Lower lobe of right lung (tissue), 2 donors: Measurements from ENCODE around the gene C1orf50. TPM values are rescaled to one million over a fixed set of nuclear protein-coding genes. Genes with fewer than 3 reads are reported as not detected.

Experiments used
- ATAC-seq, 2 donors: fragments of 200-7000 bp; cut with Tn5 transposase; one replicate each; pipeline ENCODE4 v1.9.1; 2020 to 2022; ENCODE audit warnings: mild to moderate bottlenecking in 2 of 2, moderate library complexity in 2 of 2
- DNase-seq: peaks from one replicate; pipeline ENCODE4 v3.0.0-alpha.2; 2020
- H3K27ac ChIP-seq: fragments of 200-600 bp; one replicate; pipeline ENCODE4 v1.8.0; 2022
- H3K27me3 ChIP-seq: fragments of 200-600 bp; one replicate; pipeline ENCODE4 v1.8.0; 2022; ENCODE audit warnings: low read depth
- H3K36me3 ChIP-seq: fragments of 200-600 bp; one replicate; pipeline ENCODE4 v1.8.0; 2022; ENCODE audit warnings: mild to moderate bottlenecking
- H3K4me1 ChIP-seq: fragments of 200-600 bp; one replicate; pipeline ENCODE4 v1.8.0; 2022
- H3K4me3 ChIP-seq: fragments of 200-600 bp; one replicate; pipeline ENCODE4 v1.8.0; 2022; ENCODE audit warnings: mild to moderate bottlenecking
- H3K9me3 ChIP-seq: fragments of 200-600 bp; one replicate; pipeline ENCODE4 v1.8.0; 2022
- CTCF ChIP-seq: fragments of 200-600 bp; IDR thresholded peaks from one replicate; pipeline ENCODE4 v1.8.0; 2022; ENCODE audit warnings: antibody characterized with exemption, mild to moderate bottlenecking
- intact Hi-C: fragments of 100-400 bp; cut with DNase I; formaldehyde crosslinking; loops from one replicate; pipeline ENCODE4 v1.11.0; 2022
- total RNA-seq: library from RNA; stranded (reverse); fragmentation: NEBNext Ultra II Directional; extraction: Animal tissue kit (Norgen Biotek cat#: 25700); gene quantifications from one replicate; pipeline ENCODE4 v1.2.1, GENCODE V29; 2021
- donor health status: DM: no; HTN: yes; CAD: no; lungs with severe emphysema.

The C1orf50 gene
- total RNA-seq, 1 donor from 2014 or later = 5.6 TPM

- H3K4me3 ChIP-seq = no peak overlapping the region
- no peak overlapping the region for H3K27ac ChIP-seq
- H3K27me3 ChIP-seq = no peaks in the 10 kb centered on the region
- no peak for TF ChIP-seq CTCF
- H3K9me3 ChIP-seq = no peaks in the 10 kb centered on the region
- H3K4me1 ChIP-seq = peaks cover 15% of the 10 kb centered on the region
- intact Hi-C loops = no loop called here
- DNase-seq (no peak), ATAC-seq (no peak)
- no peaks in the 10 kb centered on the region for H3K36me3 ChIP-seq
These were observed 55.8 kb downstream of the C1orf50 start for GRCh38 chr1:42822800-42823392.

GRCh38 chr1:42824481-42825035, 57.5 kb downstream of the C1orf50 start:
- Histone ChIP-seq H3K27ac (no peak overlapping the region), H3K27me3 (no peaks in the 10 kb centered on the region), H3K36me3 (peaks cover 5% of the 10 kb centered on the region), H3K4me1 (peaks cover 15% of the 10 kb centered on the region), H3K9me3 (no peaks in the 10 kb centered on the region), H3K4me3 (no peak overlapping the region)
- TF ChIP-seq CTCF = no peak
- DNase-seq = no peak
- ATAC-seq = no peak
- intact Hi-C loops = no loop called here

DNA sequence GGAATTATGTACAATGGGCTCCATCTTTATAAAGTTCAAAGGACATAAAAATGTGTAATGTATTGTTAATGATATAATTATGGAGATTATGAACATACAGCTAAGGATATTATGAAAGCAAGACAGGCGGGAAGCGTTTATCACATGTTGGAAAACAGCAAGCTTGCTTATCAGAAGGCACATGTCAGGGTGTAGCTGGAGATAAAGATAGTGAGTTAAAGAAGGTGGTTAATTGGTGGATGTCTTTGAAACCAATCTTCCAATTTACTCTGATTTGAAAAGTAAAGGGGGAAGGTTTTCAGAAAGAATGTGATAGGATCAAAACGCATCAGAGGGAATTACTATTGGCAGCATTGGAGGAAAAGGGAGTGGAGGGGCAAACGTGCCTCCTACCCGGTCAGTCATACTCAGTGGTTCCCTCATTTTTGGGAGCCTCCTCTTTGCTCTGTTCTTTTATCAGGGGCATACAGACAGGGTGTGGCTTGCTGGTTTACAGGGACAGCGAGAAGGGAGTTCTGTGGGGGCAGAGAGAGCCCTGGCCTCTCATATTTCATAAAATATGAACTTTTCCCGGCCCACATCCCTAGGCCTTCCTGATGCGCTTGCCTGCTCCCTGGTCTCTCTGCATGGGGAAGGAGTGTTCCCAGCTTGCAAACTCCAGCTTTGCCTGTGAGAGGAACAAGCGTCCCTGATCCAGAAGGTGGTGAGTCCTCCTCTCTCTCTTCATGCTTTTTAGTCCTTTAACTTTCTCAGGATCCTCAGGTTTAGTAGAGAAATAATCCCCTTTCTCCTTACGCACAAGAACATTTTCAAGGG, 58.2 kb downstream of the C1orf50 start:
- DNase-seq (no peak), ATAC-seq (no peak)
- Histone ChIP-seq H3K4me1 (peaks cover 15% of the 10 kb centered on the region), H3K36me3 (peaks cover 5% of the 10 kb centered on the region), H3K27ac (no peak overlapping the region), H3K27me3 (no peaks in the 10 kb centered on the region), H3K4me3 (no peak overlapping the region), H3K9me3 (no peaks in the 10 kb centered on the region)
- intact Hi-C loops = no loop called here
- no peak for TF ChIP-seq CTCF

Other genes with a start within 250 kb of the C1orf50 start
- 25.1 TPM for gene PPIH, start 108.8 kb upstream of the C1orf50 start, total RNA-seq
- gene YBX1, start 84.8 kb upstream of the C1orf50 start, total RNA-seq = 552 TPM
- not detected for gene CLDN19, start 27.0 kb upstream of the C1orf50 start, total RNA-seq
- 24.4 TPM for gene P3H1, start 221 bp upstream of the C1orf50 start, total RNA-seq
- not detected for gene TMEM269, start 17.7 kb downstream of the C1orf50 start, total RNA-seq
- gene ERMAP, start 49.9 kb downstream of the C1orf50 start, total RNA-seq = 15.2 TPM
- 20.8 TPM for gene SVBP, start 50.1 kb downstream of the C1orf50 start, total RNA-seq
- gene ZNF691, start 79.4 kb downstream of the C1orf50 start, total RNA-seq = 11.9 TPM
- 10.6 TPM for gene SLC2A1, start 191.6 kb downstream of the C1orf50 start, total RNA-seq